IMR-90 (cell line): Measurements from ENCODE around the gene JAKMIP1. TPM values are rescaled to one million over a fixed set of nuclear protein-coding genes. Genes with fewer than 3 reads are reported as not detected.

Source experiments
- ATAC-seq: fragments of 200-7000 bp; cut with Tn5 transposase; 2 replicates; pipeline ENCODE4 v1.9.1; 2020; ENCODE audit warnings: low read depth, mild to moderate bottlenecking, moderate library complexity
- BruUV-seq: library from RNA; stranded (reverse); fragments of 400-500 nt; replicated peaks from 2 replicates; lab custom pipeline; 2021; lab: Mats Ljungman, UMichigan
- CTCF ChIA-PET: fragments of 300-600 bp; formaldehyde crosslinking; extraction: SDS; loops from one replicate; lab custom pipeline; 2021; ENCODE audit warnings: antibody characterized with exemption; lab: Yijun Ruan, JAX
- POLR2A ChIA-PET: fragments of 300-600 bp; sonication (Branson Sonifier 250); formaldehyde crosslinking; loops from one replicate; lab custom pipeline; 2022; ENCODE audit warnings: antibody characterized with exemption; ENCODE audit not compliant: unreplicated experiment; lab: Charles Lee
- DNase-seq: peaks from one replicate; pipeline ENCODE4 v3.0.0; 2013
- H2AFZ ChIP-seq: replicated peaks from 2 replicates; pipeline ENCODE3; 2013; ENCODE audit warnings: low read length, mild to moderate bottlenecking; ENCODE audit not compliant: poor library complexity
- H2AK5ac ChIP-seq: 2 replicates; pipeline ENCODE4 v1.6.1; 2013; ENCODE audit warnings: low read depth, low read length, inconsistent platforms
- H2AK9ac ChIP-seq: replicated peaks from 2 replicates; pipeline ENCODE3; 2013; ENCODE audit warnings: mild to moderate bottlenecking, low read depth, low read length, moderate library complexity; ENCODE audit not compliant: poor library complexity
- H2BK120ac ChIP-seq: 2 replicates; pipeline ENCODE4 v1.6.1; 2013; ENCODE audit warnings: low read depth, low read length, inconsistent platforms
- H2BK15ac ChIP-seq: 3 replicates; pipeline ENCODE4 v1.6.1; 2013; ENCODE audit warnings: low read depth, low read length, inconsistent platforms
- H2BK20ac ChIP-seq: 2 replicates; pipeline ENCODE4 v1.6.1; 2013; ENCODE audit warnings: low read depth, mild to moderate bottlenecking, inconsistent platforms, low read length, moderate library complexity
- H2BK5ac ChIP-seq: 2 replicates; pipeline ENCODE4 v1.6.1; 2013; ENCODE audit warnings: mild to moderate bottlenecking, low read depth, low read length, inconsistent platforms; ENCODE audit not compliant: poor library complexity, severe bottlenecking
- H3K14ac ChIP-seq: replicated peaks from 2 replicates; pipeline ENCODE4 v1.6.1; 2013; ENCODE audit warnings: low read depth, low read length, inconsistent platforms
- H3K18ac ChIP-seq: 2 replicates; pipeline ENCODE4 v1.6.1; 2013; ENCODE audit warnings: low read depth, low read length, control low read depth
- H3K23ac ChIP-seq: 2 replicates; pipeline ENCODE4 v1.6.1; 2013; ENCODE audit warnings: low read depth, low read length, inconsistent platforms
- H3K27ac ChIP-seq: 2 replicates; pipeline ENCODE4 v1.5.1; 2013; ENCODE audit warnings: mild to moderate bottlenecking, control low read depth, low read length; ENCODE audit not compliant: insufficient read depth
- H3K27me3 ChIP-seq: 2 replicates; pipeline ENCODE4 v1.6.1; 2013; ENCODE audit warnings: low read length; ENCODE audit not compliant: control insufficient read depth, insufficient read depth
- H3K36me3 ChIP-seq: 2 replicates; pipeline ENCODE4 v1.6.1; 2013; ENCODE audit warnings: low read length, mixed read lengths; ENCODE audit not compliant: control insufficient read depth, insufficient read depth
- H3K4ac ChIP-seq: 2 replicates; pipeline ENCODE4 v1.6.1; 2013; ENCODE audit warnings: low read depth, low read length, inconsistent platforms
- H3K4me1 ChIP-seq: 2 replicates; pipeline ENCODE4 v1.6.1; 2013; ENCODE audit warnings: low read length, mixed read lengths; ENCODE audit not compliant: control insufficient read depth, insufficient read depth
- H3K4me2 ChIP-seq: 2 replicates; pipeline ENCODE4 v1.6.1; 2013; ENCODE audit warnings: low read depth, mild to moderate bottlenecking, control low read depth, low read length, moderate library complexity
- H3K4me3 ChIP-seq: 2 replicates; pipeline ENCODE4 v1.5.1; 2013; ENCODE audit warnings: low read depth, mild to moderate bottlenecking, control low read depth, low read length, moderate library complexity; ENCODE audit not compliant: insufficient read depth
- H3K56ac ChIP-seq: 2 replicates; pipeline ENCODE4 v1.6.1; 2013; ENCODE audit warnings: low read length, inconsistent platforms; ENCODE audit not compliant: insufficient read depth; ENCODE audit errors: extremely low read depth
- H3K79me1 ChIP-seq, 2 experiments: 2 replicates each; pipeline ENCODE4 v1.6.1; 2013; ENCODE audit warnings: low read length in 2 of 2, inconsistent platforms in 1 of 2, low read depth in 1 of 2
- H3K9ac ChIP-seq: 2 replicates; pipeline ENCODE4 v1.6.1; 2013; ENCODE audit warnings: low read depth, low read length, control low read depth
- H3K9me1 ChIP-seq: 2 replicates; pipeline ENCODE4 v1.6.1; 2013; ENCODE audit warnings: low read length, inconsistent platforms; ENCODE audit not compliant: insufficient read depth
- H3K9me3 ChIP-seq: 2 replicates; pipeline ENCODE4 v1.6.1; 2013; ENCODE audit warnings: low read length; ENCODE audit not compliant: control insufficient read depth, insufficient read depth
- H4K20me1 ChIP-seq: 2 replicates; pipeline ENCODE4 v1.6.1; 2013; ENCODE audit warnings: low read length, inconsistent platforms; ENCODE audit not compliant: insufficient read depth
- H4K5ac ChIP-seq: 2 replicates; pipeline ENCODE4 v1.6.1; 2013; ENCODE audit warnings: mild to moderate bottlenecking, low read depth, low read length, control low read depth
- H4K8ac ChIP-seq, 2 experiments: 2 replicates each; pipeline ENCODE4 v1.6.1; 2013; ENCODE audit warnings: low read depth in 2 of 2, low read length in 2 of 2, control low read depth in 1 of 2, inconsistent platforms in 1 of 2
- H4K91ac ChIP-seq: 2 replicates; pipeline ENCODE4 v1.6.1; 2013; ENCODE audit warnings: low read depth, low read length, inconsistent platforms; ENCODE audit not compliant: insufficient read depth
- BHLHE40 ChIP-seq: fragments of 150-350 bp; IDR thresholded peaks from 2 replicates; pipeline ENCODE4 v1.6.1; 2016; ENCODE audit warnings: mild to moderate bottlenecking, low read depth, low read length
- CEBPB ChIP-seq: IDR thresholded peaks from 2 replicates; pipeline ENCODE4 v1.6.1; 2012; ENCODE audit warnings: low read depth, low read length, improper control_type of control experiment
- CHD1 ChIP-seq: IDR thresholded peaks from 2 replicates; pipeline ENCODE4 v1.6.1; 2012; ENCODE audit warnings: low read depth, low read length, improper control_type of control experiment
- ELK1 ChIP-seq: fragments of 150-350 bp; IDR thresholded peaks from 2 replicates; pipeline ENCODE4 v1.6.1; 2016; ENCODE audit warnings: low read depth, mild to moderate bottlenecking, low read length, moderate library complexity, borderline replicate concordance
- FOS ChIP-seq: fragments of 150-350 bp; IDR thresholded peaks from 2 replicates; pipeline ENCODE4 v1.6.1; 2016; ENCODE audit warnings: low read depth, low read length
- MAFK ChIP-seq: IDR thresholded peaks from 2 replicates; pipeline ENCODE4 v1.6.1; 2012; ENCODE audit warnings: low read depth, low read length, improper control_type of control experiment
- MAZ ChIP-seq: IDR thresholded peaks from 2 replicates; pipeline ENCODE4 v1.6.1; 2012; ENCODE audit warnings: low read depth, mild to moderate bottlenecking, low read length, improper control_type of control experiment, moderate library complexity, borderline replicate concordance
- MXI1 ChIP-seq: IDR thresholded peaks from 2 replicates; pipeline ENCODE4 v1.6.1; 2012; ENCODE audit warnings: low read depth, mild to moderate bottlenecking, low read length, moderate library complexity, borderline replicate concordance
- NFE2L2 ChIP-seq: fragments of 150-350 bp; IDR thresholded peaks from 2 replicates; pipeline ENCODE4 v1.6.1; 2016; ENCODE audit warnings: low read depth, mild to moderate bottlenecking, low read length
- POLR2A ChIP-seq: IDR thresholded peaks from 2 replicates; pipeline ENCODE4 v1.6.1; 2012; ENCODE audit warnings: mild to moderate bottlenecking, low read depth, low read length
- RAD21 ChIP-seq: IDR thresholded peaks from 2 replicates; pipeline ENCODE4 v1.6.1; 2012; ENCODE audit warnings: low read length, improper control_type of control experiment
- RCOR1 ChIP-seq: IDR thresholded peaks from 2 replicates; pipeline ENCODE4 v1.6.1; 2012; ENCODE audit warnings: mild to moderate bottlenecking, low read length, improper control_type of control experiment; ENCODE audit not compliant: insufficient replicate concordance
- SMC3 ChIP-seq: fragments of 150-350 bp; IDR thresholded peaks from 2 replicates; pipeline ENCODE4 v1.6.1; 2016; ENCODE audit warnings: low read depth, mild to moderate bottlenecking, antibody characterized with exemption, low read length, moderate library complexity
- USF2 ChIP-seq: fragments of 150-350 bp; IDR thresholded peaks from 2 replicates; pipeline ENCODE4 v1.6.1; 2017; ENCODE audit warnings: mild to moderate bottlenecking, antibody characterized with exemption, low read length, low read depth
- WGBS, 2 experiments: methylation state at CpG; one replicate each; pipeline versions ENCODE4 v1.1.5 to v1.1.7; 2013; ENCODE audit warnings: missing lambda C conversion rate in 2 of 2; ENCODE audit not compliant: insufficient read length in 1 of 2; ENCODE audit errors: extremely low coverage in 2 of 2; 5-methylcytosine and 5-hydroxymethylcytosine counted together
- dilution Hi-C: fragments of 300-500 bp; cut with HindIII; formaldehyde crosslinking; loops from one replicate; pipeline ENCODE4 v1.14.3; 2018; ENCODE audit warnings: low sequenced_read_pairs; ENCODE audit not compliant: unreplicated experiment
- in situ Hi-C: fragments of 300-500 bp; cut with MboI; formaldehyde crosslinking; loops from 3 replicates; pipeline ENCODE4 v1.14.3; 2019; ENCODE audit warnings: low sequenced_read_pairs, inconsistent platforms, mixed read lengths
- intact Hi-C: fragments of 100-400 bp; cut with micrococcal nuclease; formaldehyde crosslinking; loops from 2 replicates; pipeline ENCODE4 v1.10.0; 2022
- polyA plus RNA-seq, 3 experiments: library from polyadenylated mRNA; depleted of rRNA; stranded (reverse); fragments of >200 nt; gene quantifications; 2 replicates each; pipeline ENCODE4 v1.2.3, GENCODE V29; 2012; ENCODE audit warnings: low replicate concordance in 1 of 3
- total RNA-seq: library from RNA; depleted of rRNA; stranded (reverse); fragments of >200 nt; gene quantifications from 2 replicates; pipeline ENCODE4 v1.2.3, GENCODE V29; 2012

JAKMIP1 gene
- total and polyA plus RNA-seq, 2 of the 4 experiments (the other 2 are of a cell fraction), result not detected

GRCh38 chr4:6204871-6205566 lies 4.7 kb upstream of the JAKMIP1 start:
- peaks cover 14% of the 10 kb centered on the region; the same call in 1 of the 2 replicates for H3K27me3 ChIP-seq
- H3K14ac ChIP-seq, result no peak overlapping the region
- H3K4me1 ChIP-seq, result no peaks in the 10 kb centered on the region; the same call in 1 of the 2 replicates
- H3K4ac ChIP-seq, result no peak overlapping the region
- H3K36me3 ChIP-seq, result no peaks in the 10 kb centered on the region
- H3K9ac ChIP-seq, result no peak overlapping the region
- no peak overlapping the region for H3K27ac ChIP-seq
- no CpG with 5 or more reads among the region's 8 CpGs for WGBS, 2 experiments
- no peak overlapping the region for H2BK120ac ChIP-seq
- no peak overlapping the region for H3K4me2 ChIP-seq
- H3K79me1 ChIP-seq, result no peaks in the 10 kb centered on the region
- no peak overlapping the region for H2AK9ac ChIP-seq
- ChIA-PET POLR2A (no interaction called here), CTCF (no interaction called here)
- no TSS peak for BruUV-seq
- H3K9me3 ChIP-seq, result peaks cover 2% of the 10 kb centered on the region; the same call in 1 of the 2 replicates
- no peak overlapping the region for H4K91ac ChIP-seq
- no peak overlapping the region for H2AK5ac ChIP-seq
- H3K4me3 ChIP-seq, result no peak overlapping the region
- in situ Hi-C loops, result no loop called here
- H4K20me1 ChIP-seq, result no peaks in the 10 kb centered on the region
- dilution Hi-C loops, result no loop called here
- H3K56ac ChIP-seq, result no peak overlapping the region
- no peaks in the 10 kb centered on the region for H3K9me1 ChIP-seq
- no peak overlapping the region for H2BK15ac ChIP-seq
- no peak overlapping the region for H3K18ac ChIP-seq
- ATAC-seq (no peak), DNase-seq (no peak)
- intact Hi-C loops, result no loop called here
- H2BK20ac ChIP-seq, result no peak overlapping the region
- no peak overlapping the region for H3K23ac ChIP-seq
- TF ChIP-seq ELK1 (no peak), POLR2A (no peak), SMC3 (no peak), MAZ (no peak), CEBPB (no peak), FOS (no peak), MAFK (no peak), MXI1 (no peak), RAD21 (no peak), RCOR1 (no peak), USF2 (no peak), NFE2L2 (no peak), BHLHE40 (no peak), CHD1 (no peak)
- no peak overlapping the region for H4K8ac ChIP-seq
- H2AFZ ChIP-seq, result no peak overlapping the region
- no peak overlapping the region for H2BK5ac ChIP-seq
- no peak overlapping the region for H4K5ac ChIP-seq
